ENCODE results near the gene ECI2. TPM values are rescaled to one million over a fixed set of nuclear protein-coding genes. Genes with fewer than 3 reads are reported as not detected.
"Not testable (repeated sequence)": the region's sequence is repeated elsewhere in the genome, so short reads cannot be mapped to it uniquely, and the experiment has no call there.

Gene ECI2
- total and polyA plus RNA-seq, 2 experiments from 2014 or later = 99.6 to 173 TPM

- no peaks in the 10 kb centered on the region for H3K9me3 ChIP-seq (ENCODE audit: low read depth)
- peak in 1 of 2 donors; percentile 71 for DNase-seq (ENCODE audit: low read depth in 1 of 2, low spot score in 1 of 2)
- H3K27me3 ChIP-seq = no peaks in the 10 kb centered on the region
- H3K4me1 ChIP-seq (ENCODE audit: low read depth) = peaks cover 8% of the 10 kb centered on the region
- peaks cover 56% of the 10 kb centered on the region for H3K36me3 ChIP-seq
- no peak for TF ChIP-seq CTCF (IDR thresholded peaks at IDR 0.05; ENCODE audit: low read depth, low read length)
- H3K4me3 ChIP-seq = no peak overlapping the region
- H3K27ac ChIP-seq = peak overlapping the region; percentile 40
These were observed 9.9 kb downstream of the ECI2 start for GRCh38 chr6:4125500-4125899.

- no peaks in the 10 kb centered on the region for H3K9me3 ChIP-seq (ENCODE audit: low read depth)
- H3K27me3 ChIP-seq = no peaks in the 10 kb centered on the region
- H3K36me3 ChIP-seq = peaks cover 56% of the 10 kb centered on the region
- H3K4me1 ChIP-seq (ENCODE audit: low read depth) = peaks cover 8% of the 10 kb centered on the region
- no peak for TF ChIP-seq CTCF (IDR thresholded peaks at IDR 0.05; ENCODE audit: low read depth, low read length)
- DNase-seq (ENCODE audit: low read depth in 1 of 2, low spot score in 1 of 2) = no peak
- no peak overlapping the region for H3K4me3 ChIP-seq
- H3K27ac ChIP-seq = no peak overlapping the region
These were observed 11.0 kb downstream of the ECI2 start for GRCh38 chr6:4124351-4124750.

GRCh38 chr6:4115741-4116140 is 19.6 kb downstream of the ECI2 start:
- TF ChIP-seq CTCF (IDR thresholded peaks at IDR 0.05; ENCODE audit: low read depth, low read length) = no peak

GRCh38 chr6:4114123-4114522 is 21.3 kb downstream of the ECI2 start:
- no peak for TF ChIP-seq CTCF (IDR thresholded peaks at IDR 0.05; ENCODE audit: low read depth, low read length)
- Histone ChIP-seq H3K9me3 (ENCODE audit: low read depth) (no peaks in the 10 kb centered on the region), H3K4me3 (no peak overlapping the region), H3K4me1 (ENCODE audit: low read depth) (no peaks in the 10 kb centered on the region), H3K27ac (no peak overlapping the region), H3K27me3 (no peaks in the 10 kb centered on the region), H3K36me3 (peaks cover 14% of the 10 kb centered on the region)
- no peak for DNase-seq (ENCODE audit: low read depth in 1 of 2, low spot score in 1 of 2)

More at GRCh38 chr6:4115741-4116140, 19.6 kb downstream of the ECI2 start:
- Histone ChIP-seq H3K4me1 (ENCODE audit: low read depth) (no peaks in the 10 kb centered on the region), H3K9me3 (ENCODE audit: low read depth) (no peaks in the 10 kb centered on the region), H3K27ac (no peak overlapping the region), H3K27me3 (no peaks in the 10 kb centered on the region), H3K36me3 (peaks cover 30% of the 10 kb centered on the region), H3K4me3 (no peak overlapping the region)
- DNase-seq (ENCODE audit: low read depth in 1 of 2, low spot score in 1 of 2) = no peak

GRCh38 chr6:4113649-4114048 is 21.7 kb downstream of the ECI2 start:
- Histone ChIP-seq H3K4me1 (ENCODE audit: low read depth) (no peaks in the 10 kb centered on the region), H3K4me3 (no peak overlapping the region), H3K9me3 (ENCODE audit: low read depth) (no peaks in the 10 kb centered on the region), H3K27me3 (no peaks in the 10 kb centered on the region), H3K36me3 (peaks cover 9% of the 10 kb centered on the region), H3K27ac (no peak overlapping the region)
- no peak for DNase-seq (ENCODE audit: low read depth in 1 of 2, low spot score in 1 of 2)
- TF ChIP-seq CTCF (IDR thresholded peaks at IDR 0.05; ENCODE audit: low read depth, low read length) = no peak

GRCh38 chr6:4112366-4112765 is 23.0 kb downstream of the ECI2 start:
- H3K9me3 ChIP-seq (ENCODE audit: low read depth) = no peaks in the 10 kb centered on the region
- H3K4me3 ChIP-seq = no peak overlapping the region
- H3K27ac ChIP-seq = no peak overlapping the region
- no peaks in the 10 kb centered on the region for H3K27me3 ChIP-seq
- peaks cover 8% of the 10 kb centered on the region for H3K36me3 ChIP-seq
- H3K4me1 ChIP-seq (ENCODE audit: low read depth) = no peaks in the 10 kb centered on the region
- TF ChIP-seq CTCF (IDR thresholded peaks at IDR 0.05; ENCODE audit: low read depth, low read length) = no peak
- no peak for DNase-seq (ENCODE audit: low read depth in 1 of 2, low spot score in 1 of 2)

- DNase-seq (ENCODE audit: low read depth in 1 of 2, low spot score in 1 of 2) = peak in 1 of 2 donors; percentile 10
- not testable (repeated sequence) for H3K4me1 ChIP-seq (ENCODE audit: low read depth); H3K9me3 ChIP-seq (ENCODE audit: low read depth); H3K36me3 ChIP-seq; H3K27me3 ChIP-seq; H3K27ac ChIP-seq; H3K4me3 ChIP-seq
These were observed 26.0 kb downstream of the ECI2 start for GRCh38 chr6:4109363-4109815.

Measured in cardiac muscle cell (in vitro differentiated cells and primary cell).